ENCODE results near the gene RP9. TPM values are rescaled to one million over a fixed set of nuclear protein-coding genes. Genes with fewer than 3 reads are reported as not detected.

The RP9 gene
- polyA plus RNA-seq, 2 of the 4 experiments (the other 2 are of a cell fraction): 25.7 to 51.5 TPM

GRCh38 chr7:33108554-33109004 is 625 bp downstream of the RP9 start:
- Histone ChIP-seq H3K4me1 (peaks cover 13% of the 10 kb centered on the region; the same call in 2 of the 3 replicates), H3K9me3 (no peaks in the 10 kb centered on the region), H3K4me3 (peak overlapping the region; percentile 90), H3K27ac (peak overlapping the region; percentile 90 to 97), H3K4me2 (peak overlapping the region; percentile 75)
- ATAC-seq (peak; percentile 62 to 69), FAIRE-seq (no peak), DNase-seq (ENCODE audit: low read depth in 1 of 2, low spot score in 1 of 2) (peak in 1 of 2 experiments; percentile 33)
- under 1% methylated on average over 10 of the region's 10 CpGs for WGBS (ENCODE audit: missing lambda C conversion rate)
- POLR2A ChIA-PET: interaction anchor here (1.3 kb wide), 1 partner anchor 151 kb away, joined by 5 read pairs; the partner anchor contains the start of gene FKBP9
- TF ChIP-seq KDM1A (IDR thresholded peaks at IDR 0.05; ENCODE audit: low read depth) (no peak), HOXB5 (CRISPR knock-in tag; IDR thresholded peaks at IDR 0.05) (no peak), JUN (IDR thresholded peaks at IDR 0.05) (no peak), CEBPB (IDR thresholded peaks at IDR 0.05) (no peak), KDM5A (IDR thresholded peaks at IDR 0.05) (no peak), E2F6 (IDR thresholded peaks at IDR 0.05; ENCODE audit: borderline replicate concordance, low read depth) (no peak), CHD4 (IDR thresholded peaks at IDR 0.05; ENCODE audit: borderline replicate concordance) (no peak), CBX2 (IDR thresholded peaks at IDR 0.05; ENCODE audit: borderline replicate concordance, low read depth) (no peak), RFX5 (IDR thresholded peaks at IDR 0.05) (no peak), POLR2A (IDR thresholded peaks at IDR 0.05; ENCODE audit: low read length) (no peak), JUNB (IDR thresholded peaks at IDR 0.05) (no peak), SMC3 (IDR thresholded peaks at IDR 0.05) (no peak), USF2 (IDR thresholded peaks at IDR 0.05) (no peak), MYC (IDR thresholded peaks at IDR 0.05; ENCODE audit: borderline replicate concordance, low read length) (no peak), MAFK (IDR thresholded peaks at IDR 0.05; ENCODE audit: partially characterized antibody) (no peak)
- CTCF ChIA-PET: interaction anchor here (0.7 to 4.1 kb wide), 33 partner anchors 10 to 418 kb away, joined by 3 to 26 read pairs (median 4); partner anchors contain the start of genes BBS9, FKBP9 and NT5C3A

DNA sequence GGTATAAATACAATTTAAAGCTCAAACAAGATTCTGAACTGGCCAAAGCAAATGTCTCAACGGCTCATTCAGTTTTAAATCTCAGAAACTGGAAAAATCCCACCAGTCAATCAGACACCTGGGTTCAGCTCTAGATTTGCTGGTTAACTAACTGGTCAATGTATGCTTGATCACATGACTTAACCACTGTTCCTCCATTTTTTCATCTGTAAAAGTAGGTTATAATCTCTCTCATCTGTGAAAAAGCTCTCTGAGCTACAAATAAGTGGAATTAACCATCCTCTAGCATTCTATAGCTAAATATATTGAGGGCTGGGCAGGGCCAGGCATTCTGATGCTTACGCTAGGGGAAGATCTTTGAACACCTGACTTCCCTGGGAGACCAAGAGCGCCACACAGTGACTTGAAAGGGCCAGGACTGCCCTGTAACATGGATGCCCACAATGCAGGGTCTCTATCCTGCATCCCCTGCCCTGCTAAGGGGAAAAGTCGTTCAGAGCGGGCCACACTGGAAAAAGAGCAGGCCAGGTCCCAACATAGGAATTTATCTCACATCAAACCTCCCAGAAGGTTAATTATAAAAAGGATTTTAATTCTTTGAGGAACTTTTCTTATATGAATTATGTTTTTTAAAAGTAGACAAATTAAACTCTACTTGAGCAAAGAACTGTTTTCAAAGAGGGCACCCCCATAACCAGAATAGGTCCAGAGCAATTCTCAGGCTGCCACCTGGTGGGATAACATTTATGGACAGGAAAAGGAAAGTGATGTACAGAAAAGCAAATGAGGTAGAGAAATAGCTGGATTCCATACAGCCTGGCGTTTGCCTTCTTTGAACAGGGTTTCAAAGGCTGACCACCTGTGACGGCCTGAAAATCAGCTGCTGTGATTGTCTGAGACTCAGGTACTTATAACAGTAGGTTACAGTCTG is 1.8 kb downstream of the RP9 start:
- 42% methylated on average over 7 of the region's 7 CpGs for WGBS (ENCODE audit: missing lambda C conversion rate)
- DNase-seq (ENCODE audit: low read depth in 1 of 2, low spot score in 1 of 2) (peak; percentile 18 to 62), ATAC-seq (peak; percentile 32 to 63; a peak in 3 of 6 replicates), FAIRE-seq (no peak)
- peak overlapping the region; percentile 75 for H3K4me2 ChIP-seq
- H3K4me1 ChIP-seq: peaks cover 13% of the 10 kb centered on the region; the same call in 2 of the 3 replicates
- H3K9me3 ChIP-seq: no peaks in the 10 kb centered on the region
- H3K27ac ChIP-seq: peak overlapping the region in 1 of 2 experiments; percentile 47; a peak in 1 of 6 replicates
- TF ChIP-seq TP53 (CRISPR knock-in tag; IDR thresholded peaks at IDR 0.05) (no peak), ZNF302 (CRISPR knock-in tag; IDR thresholded peaks at IDR 0.05) (no peak), RARB (CRISPR knock-in tag; IDR thresholded peaks at IDR 0.05) (no peak), SMC3 (IDR thresholded peaks at IDR 0.05) (peak; percentile 75), RAD21 (conservative IDR thresholded peaks at IDR 0.05 in 1 of 2, IDR thresholded peaks at IDR 0.05 in 1 of 2) (peak; percentile 61 to 63), USF2 (IDR thresholded peaks at IDR 0.05) (no peak), HOXA7 (CRISPR knock-in tag; IDR thresholded peaks at IDR 0.05) (no peak), JUN (IDR thresholded peaks at IDR 0.05) (no peak)
- TF ChIP-seq, protein P1, sequence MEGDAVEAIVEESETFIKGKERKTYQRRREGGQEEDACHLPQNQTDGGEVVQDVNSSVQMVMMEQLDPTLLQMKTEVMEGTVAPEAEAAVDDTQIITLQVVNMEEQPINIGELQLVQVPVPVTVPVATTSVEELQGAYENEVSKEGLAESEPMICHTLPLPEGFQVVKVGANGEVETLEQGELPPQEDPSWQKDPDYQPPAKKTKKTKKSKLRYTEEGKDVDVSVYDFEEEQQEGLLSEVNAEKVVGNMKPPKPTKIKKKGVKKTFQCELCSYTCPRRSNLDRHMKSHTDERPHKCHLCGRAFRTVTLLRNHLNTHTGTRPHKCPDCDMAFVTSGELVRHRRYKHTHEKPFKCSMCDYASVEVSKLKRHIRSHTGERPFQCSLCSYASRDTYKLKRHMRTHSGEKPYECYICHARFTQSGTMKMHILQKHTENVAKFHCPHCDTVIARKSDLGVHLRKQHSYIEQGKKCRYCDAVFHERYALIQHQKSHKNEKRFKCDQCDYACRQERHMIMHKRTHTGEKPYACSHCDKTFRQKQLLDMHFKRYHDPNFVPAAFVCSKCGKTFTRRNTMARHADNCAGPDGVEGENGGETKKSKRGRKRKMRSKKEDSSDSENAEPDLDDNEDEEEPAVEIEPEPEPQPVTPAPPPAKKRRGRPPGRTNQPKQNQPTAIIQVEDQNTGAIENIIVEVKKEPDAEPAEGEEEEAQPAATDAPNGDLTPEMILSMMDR (IDR thresholded peaks at IDR 0.05): peak; percentile 72
- peak overlapping the region; percentile 90 for H3K4me3 ChIP-seq
- POLR2A ChIA-PET: interaction anchor here (1.3 kb wide), 1 partner anchor 150 kb away, joined by 5 read pairs; the partner anchor contains the start of gene FKBP9
- CTCF ChIA-PET: interaction anchor here (0.6 to 4.1 kb wide), 33 partner anchors 9 to 484 kb away, joined by 3 to 26 read pairs (median 4); partner anchors contain the start of genes BBS9, FKBP9 and NT5C3A

All from A549 (cell line).